K562 (cell line): ENCODE data around the gene LRFN4. TPM values are rescaled to one million over a fixed set of nuclear protein-coding genes. Genes with fewer than 3 reads are reported as not detected.

Source experiments
- ATAC-seq: fragments of 200-7000 bp; cut with Tn5 transposase; 3 replicates; pipeline ENCODE4 v1.9.1; 2020; ENCODE audit warnings: moderate library complexity
- BruUV-seq: library from RNA; stranded (reverse); fragments of 400-500 nt; replicated peaks from 2 replicates; lab custom pipeline; 2021; lab: Mats Ljungman, UMichigan
- CTCF ChIA-PET: fragments of 300-600 bp; formaldehyde crosslinking; extraction: SDS; loops from one replicate; lab custom pipeline; 2021; ENCODE audit warnings: low intra/inter-chr PET ratio; lab: Yijun Ruan, JAX
- POLR2A ChIA-PET: fragments of 300-600, 350-650 bp; sonication (Branson Sonifier 250); formaldehyde crosslinking; extraction: SDS; loops from one replicate; lab custom pipeline; 2021; ENCODE audit warnings: antibody characterized with exemption, inconsistent platforms; lab: Yijun Ruan, JAX
- DNase-seq, 4 experiments: peaks; one replicate each; pipeline versions ENCODE4 v3.0.0 to v3.0.0-alpha.2; 2011 to 2018; ENCODE audit warnings: low spot score in 3 of 4, mixed read lengths in 3 of 4; ENCODE audit errors: extremely low read depth in 1 of 4
- FAIRE-seq: peaks from 2 replicates; lab custom pipeline; 2011; peaks lifted over from hg19 to GRCh38; lab: Jason Lieb, UNC
- H2AFZ ChIP-seq: 2 replicates; pipeline ENCODE4 v1.6.0; 2011; ENCODE audit warnings: low read depth, low read length, control low read depth, inconsistent platforms
- H3K27ac ChIP-seq: fragments of 200-600 bp; 3 replicates; pipeline ENCODE4 v1.8.0; 2011; ENCODE audit warnings: low read depth, mild to moderate bottlenecking, control low read depth, inconsistent platforms, low read length, moderate library complexity, mixed read lengths; ENCODE audit errors: extremely low read depth
- H3K27me3 ChIP-seq, 2 experiments: fragments of 300-600 bp in 1 of 2; 2 replicates in 1 of 2; 3 replicates in 1 of 2; pipeline versions ENCODE4 v1.6.0 to v1.8.0; 2011; ENCODE audit warnings: inconsistent platforms in 2 of 2, low read length in 2 of 2, mild to moderate bottlenecking in 1 of 2, mixed read lengths in 1 of 2, moderate library complexity in 1 of 2; ENCODE audit not compliant: control insufficient read depth in 2 of 2, insufficient read depth in 2 of 2
- H3K36me3 ChIP-seq: fragments of 300-600 bp; 3 replicates; pipeline ENCODE4 v1.8.0; 2011; ENCODE audit warnings: mild to moderate bottlenecking, low read length, inconsistent platforms; ENCODE audit not compliant: control insufficient read depth, insufficient read depth
- H3K4me1 ChIP-seq, 2 experiments: fragments of 200-600 bp in 1 of 2; replicated peaks in 1 of 2; 2 replicates in 1 of 2; 3 replicates in 1 of 2; pipeline versions ENCODE4 v1.5.1 to v1.8.0; 2011; ENCODE audit warnings: inconsistent platforms in 2 of 2, low read length in 2 of 2, mild to moderate bottlenecking in 1 of 2, mixed read lengths in 1 of 2, moderate library complexity in 1 of 2; ENCODE audit not compliant: control insufficient read depth in 2 of 2, insufficient read depth in 2 of 2
- H3K4me2 ChIP-seq: 2 replicates; pipeline ENCODE4 v1.6.1; 2011; ENCODE audit warnings: low read length, control low read depth, inconsistent platforms, mixed read lengths; ENCODE audit not compliant: insufficient read depth
- H3K4me3 ChIP-seq: fragments of 200-600 bp; sonication (generic), shearing (Covaris generic); 2 replicates; pipeline ENCODE4 v1.5.1; 2016; ENCODE audit warnings: control low read depth, inconsistent platforms
- H3K79me2 ChIP-seq: fragments of 200-600 bp; 3 replicates; pipeline ENCODE4 v1.8.0; 2011; ENCODE audit warnings: low read length, inconsistent platforms; ENCODE audit not compliant: control insufficient read depth, insufficient read depth
- H3K9ac ChIP-seq, 2 experiments: 2 replicates each; pipeline versions ENCODE4 v1.6.0 to v1.6.1; 2011; ENCODE audit warnings: low read depth in 2 of 2, low read length in 2 of 2, control low read depth in 1 of 2, inconsistent platforms in 1 of 2, mild to moderate bottlenecking in 1 of 2, mixed read lengths in 1 of 2; ENCODE audit not compliant: insufficient read depth in 1 of 2
- H3K9me1 ChIP-seq: one replicate; pipeline ENCODE4 v1.6.0; 2011; ENCODE audit warnings: inconsistent platforms, mild to moderate bottlenecking, low read length, moderate library complexity; ENCODE audit not compliant: control insufficient read depth, insufficient read depth
- H3K9me3 ChIP-seq: replicated peaks from 2 replicates; pipeline ENCODE4 v1.5.1; 2011; ENCODE audit warnings: low read depth, low read length, inconsistent platforms; ENCODE audit not compliant: control insufficient read depth, insufficient read depth
- H4K20me1 ChIP-seq: replicated peaks from 2 replicates; pipeline ENCODE4 v1.6.1; 2011; ENCODE audit warnings: low read length, inconsistent platforms, mixed read lengths; ENCODE audit not compliant: control insufficient read depth, insufficient read depth
- MLX ChIP-seq, 2 experiments: fragments of 450-650 bp in 1 of 2; sonication (generic) in 1 of 2; formaldehyde crosslinking; conservative IDR thresholded peaks; 2 replicates each; pipeline versions ENCODE4 v1.4.0 to v1.8.1; 2020 to 2022; ENCODE audit warnings: mild to moderate bottlenecking in 1 of 2, missing genetic modification reagents in 1 of 2
- POLR2G ChIP-seq: fragments of 200-400 bp; formaldehyde crosslinking; IDR thresholded peaks from 2 replicates; pipeline ENCODE4 v1.6.1; 2017; ENCODE audit warnings: low read depth, mild to moderate bottlenecking, antibody characterized with exemption, low read length, moderate library complexity
- RBFOX2 ChIP-seq: fragments of 200-400 bp; formaldehyde crosslinking; IDR thresholded peaks from 2 replicates; pipeline ENCODE4 v1.6.1; 2017; ENCODE audit warnings: low read depth, mild to moderate bottlenecking, low read length, moderate library complexity
- RBM22 ChIP-seq: fragments of 200-400 bp; formaldehyde crosslinking; IDR thresholded peaks from 2 replicates; pipeline ENCODE4 v1.6.1; 2018; ENCODE audit warnings: low read length, low read depth; ENCODE audit not compliant: poor library complexity, severe bottlenecking
- SUPT5H ChIP-seq: fragments of 450-650 bp; IDR thresholded peaks from 2 replicates; pipeline ENCODE4 v1.6.1; 2016
- TBL1XR1 ChIP-seq, 2 experiments: IDR thresholded peaks; 2 replicates each; pipeline ENCODE4 v1.6.1; 2012; ENCODE audit warnings: improper control_type of control experiment in 2 of 2, low read length in 2 of 2, mild to moderate bottlenecking in 1 of 2
- ZBTB40 ChIP-seq, 2 experiments: fragments of 450-650 bp in 1 of 2; sonication (generic) in 1 of 2; formaldehyde crosslinking in 1 of 2; IDR thresholded peaks; 2 replicates each; pipeline versions ENCODE4 v1.7.1 to v1.9.0; 2016 to 2022; ENCODE audit warnings: inconsistent platforms in 1 of 2, mild to moderate bottlenecking in 1 of 2, missing genetic modification reagents in 1 of 2
- ZC3H4 ChIP-seq: sonication (generic); formaldehyde crosslinking; IDR thresholded peaks from 2 replicates; pipeline ENCODE4 v1.9.0; 2021; ENCODE audit warnings: missing genetic modification reagents, borderline replicate concordance
- ZFX ChIP-seq: sonication (generic); formaldehyde crosslinking; IDR thresholded peaks from 2 replicates; pipeline ENCODE4 v1.8.0; 2022; ENCODE audit warnings: mild to moderate bottlenecking, missing genetic modification reagents, moderate library complexity
- ZNF174 ChIP-seq: fragments of 250-450 bp; sonication (Bioruptor Pico); IDR thresholded peaks from 2 replicates; pipeline ENCODE4 v1.4.0; 2020; ENCODE audit warnings: mild to moderate bottlenecking
- WGBS: fragments of 100-300 bp; shearing (Covaris generic); methylation state at CpG from one replicate; pipeline ENCODE4 v1.1.6; 2016; ENCODE audit warnings: low coverage, mixed read lengths; ENCODE audit not compliant: insufficient coverage; ENCODE audit errors: missing lambda C conversion rate; 5-methylcytosine and 5-hydroxymethylcytosine counted together
- in situ Hi-C: fragments of 300-500 bp; cut with MboI; formaldehyde crosslinking; loops from 4 replicates; pipeline ENCODE4 v1.15.0; 2018; ENCODE audit warnings: inconsistent platforms, mixed read lengths
- intact Hi-C: fragments of 100-400 bp; cut with micrococcal nuclease; formaldehyde crosslinking; loops from 2 replicates; pipeline ENCODE4 v1.14.2; 2022
- polyA plus RNA-seq, 8 experiments: library from polyadenylated mRNA; depleted of rRNA in 4 of 8; stranded (reverse) in 5 of 8; unstranded in 3 of 8; fragments of >200 nt; fragmentation: Nextera tagmentation in 2 of 8; fragmentation: Illumina TruSeq in 1 of 8; extraction: Ambion mirVana in 2 of 8; extraction: Trizol in 1 of 8; gene quantifications; 2 replicates each; pipeline versions ENCODE4 v1.2.1 to v1.2.3, GENCODE V29; 2011 to 2014; ENCODE audit warnings: inconsistent platforms in 1 of 8, missing spikeins in 1 of 8
- total RNA-seq, 7 experiments: library from RNA; depleted of rRNA in 6 of 7; stranded (reverse); fragments of >200 nt in 6 of 7; fragmentation: Illumina TruSeq in 2 of 7; extraction: Trizol in 2 of 7; gene quantifications; 2 replicates each; pipeline versions ENCODE4 v1.2.1 to v1.2.3, GENCODE V29; 2011 to 2021; ENCODE audit warnings: low replicate concordance in 1 of 7

Gene LRFN4
- total and polyA plus RNA-seq, 9 of the 15 experiments (the other 6 are each of a cell fraction or from before 2014, with no cell fraction given): 0.10 to 60.1 (median 6.7) TPM

DNA sequence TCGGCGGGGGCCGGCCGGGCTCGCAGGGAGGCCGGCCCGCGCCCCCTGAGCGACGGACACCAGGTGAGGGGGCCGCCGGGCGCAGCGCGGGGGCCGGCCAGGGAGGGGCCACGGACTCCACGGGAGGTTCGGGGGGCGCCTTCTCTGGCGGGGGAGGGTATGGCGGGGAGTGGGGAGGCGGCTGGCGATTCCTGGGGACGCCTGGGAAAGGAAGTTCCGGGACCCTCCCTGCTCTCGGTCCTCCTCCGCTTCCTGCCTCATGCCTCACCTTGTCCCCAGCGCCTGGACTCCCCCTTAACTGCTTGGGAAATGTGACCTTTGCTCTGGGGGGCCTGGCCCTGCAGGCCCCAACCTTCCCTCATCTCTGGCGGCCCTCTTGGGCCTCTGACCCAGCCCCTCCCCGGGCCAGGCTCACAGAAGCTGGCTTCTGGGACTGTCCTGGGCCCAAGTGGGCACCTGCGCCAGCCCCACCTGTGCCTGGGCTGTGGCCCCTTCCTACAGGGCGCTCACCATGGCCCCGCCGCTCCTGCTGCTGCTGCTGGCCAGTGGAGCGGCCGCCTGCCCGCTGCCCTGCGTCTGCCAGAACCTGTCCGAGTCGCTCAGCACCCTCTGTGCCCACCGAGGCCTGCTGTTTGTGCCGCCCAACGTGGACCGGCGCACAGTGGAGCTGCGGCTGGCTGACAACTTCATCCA, 516 bp downstream of the LRFN4 start:
- ATAC-seq: no peak
- Histone ChIP-seq H3K79me2 (peaks cover 25% of the 10 kb centered on the region), H3K4me1 (peaks cover 11 to 92% of the 10 kb centered on the region in 2 experiments; a peak in 4 of 5 replicates), H3K27me3 (no peaks in the 10 kb centered on the region), H2AFZ (no peak overlapping the region), H3K36me3 (peaks cover 35% of the 10 kb centered on the region; the same call in 1 of the 3 replicates), H3K9ac (peak overlapping the region; percentile 68 to 94), H4K20me1 (no peaks in the 10 kb centered on the region), H3K4me3 (peak overlapping the region; percentile 68), H3K4me2 (peak overlapping the region; percentile 77; the same call in 1 of the 2 replicates), H3K9me1 (no peaks in the 10 kb centered on the region), H3K9me3 (no peaks in the 10 kb centered on the region), H3K27ac (peak overlapping the region; percentile 98; the same call in 2 of the 3 replicates)
- in situ Hi-C loops (no loop called here), intact Hi-C loops (no loop called here)
- 62% methylated on average over 28 of the region's 47 CpGs for WGBS
- POLR2A ChIA-PET: interaction anchor here (0.9 kb wide), 1 partner anchor 12 kb away, joined by 6 read pairs; no protein-coding TSS in a partner anchor
- CTCF ChIA-PET: no interaction called here
- no peak for FAIRE-seq
- BruUV-seq: TSS peak; percentile 57
- DNase-seq: peak in 3 of 4 experiments; percentile 36 to 74 (median 55)
- TF ChIP-seq ZC3H4 (CRISPR knock-in tag) (0 out of 2 replicates have a peak, but pooled peaks have one; percentile 20), SUPT5H (0 out of 2 replicates have a peak, but pooled peaks have one; percentile 22), RBM22 (peak; percentile 29), POLR2G (peak; percentile 36; the same call in 1 of the 2 replicates), ZNF174 (CRISPR knock-in tag) (no peak), TBL1XR1 (IDR thresholded peaks at IDR 0.05; ENCODE audit: low read length in 2 of 2) (no peak), ZFX (CRISPR knock-in tag) (peak; percentile 40; the same call in 1 of the 2 replicates), MLX (CRISPR knock-in tag; conservative IDR thresholded peaks at IDR 0.05) (no peak), ZBTB40 (IDR thresholded peaks at IDR 0.05) (0 out of 2 replicates have a peak, but pooled peaks have one; percentile 26), ZBTB40 (CRISPR knock-in tag; IDR thresholded peaks at IDR 0.05) (no peak), RBFOX2 (peak; percentile 22)
